IMR-90 (cell line): ENCODE results near the gene AGAP1. TPM values are rescaled to one million over a fixed set of nuclear protein-coding genes. Genes with fewer than 3 reads are reported as not detected.

Experiments
- ATAC-seq: fragments of 200-7000 bp; cut with Tn5 transposase; 2 replicates; pipeline ENCODE4 v1.9.1; 2020; ENCODE audit warnings: low read depth, mild to moderate bottlenecking, moderate library complexity
- BruUV-seq: library from RNA; stranded (reverse); fragments of 400-500 nt; replicated peaks from 2 replicates; lab custom pipeline; 2021; lab: Mats Ljungman, UMichigan
- CTCF ChIA-PET: fragments of 300-600 bp; formaldehyde crosslinking; extraction: SDS; loops from one replicate; lab custom pipeline; 2021; ENCODE audit warnings: antibody characterized with exemption; lab: Yijun Ruan, JAX
- POLR2A ChIA-PET: fragments of 300-600 bp; sonication (Branson Sonifier 250); formaldehyde crosslinking; loops from one replicate; lab custom pipeline; 2022; ENCODE audit warnings: antibody characterized with exemption; ENCODE audit not compliant: unreplicated experiment; lab: Charles Lee
- DNase-seq: peaks from one replicate; pipeline ENCODE4 v3.0.0; 2013
- H2AFZ ChIP-seq: replicated peaks from 2 replicates; pipeline ENCODE3; 2013; ENCODE audit warnings: low read length, mild to moderate bottlenecking; ENCODE audit not compliant: poor library complexity
- H2AK5ac ChIP-seq: 2 replicates; pipeline ENCODE4 v1.6.1; 2013; ENCODE audit warnings: low read depth, low read length, inconsistent platforms
- H2AK9ac ChIP-seq: replicated peaks from 2 replicates; pipeline ENCODE3; 2013; ENCODE audit warnings: mild to moderate bottlenecking, low read depth, low read length, moderate library complexity; ENCODE audit not compliant: poor library complexity
- H2BK120ac ChIP-seq: 2 replicates; pipeline ENCODE4 v1.6.1; 2013; ENCODE audit warnings: low read depth, low read length, inconsistent platforms
- H2BK15ac ChIP-seq: 3 replicates; pipeline ENCODE4 v1.6.1; 2013; ENCODE audit warnings: low read depth, low read length, inconsistent platforms
- H2BK20ac ChIP-seq: 2 replicates; pipeline ENCODE4 v1.6.1; 2013; ENCODE audit warnings: low read depth, mild to moderate bottlenecking, inconsistent platforms, low read length, moderate library complexity
- H2BK5ac ChIP-seq: 2 replicates; pipeline ENCODE4 v1.6.1; 2013; ENCODE audit warnings: mild to moderate bottlenecking, low read depth, low read length, inconsistent platforms; ENCODE audit not compliant: poor library complexity, severe bottlenecking
- H3K14ac ChIP-seq: replicated peaks from 2 replicates; pipeline ENCODE4 v1.6.1; 2013; ENCODE audit warnings: low read depth, low read length, inconsistent platforms
- H3K18ac ChIP-seq: 2 replicates; pipeline ENCODE4 v1.6.1; 2013; ENCODE audit warnings: low read depth, low read length, control low read depth
- H3K23ac ChIP-seq: 2 replicates; pipeline ENCODE4 v1.6.1; 2013; ENCODE audit warnings: low read depth, low read length, inconsistent platforms
- H3K27ac ChIP-seq: 2 replicates; pipeline ENCODE4 v1.5.1; 2013; ENCODE audit warnings: mild to moderate bottlenecking, control low read depth, low read length; ENCODE audit not compliant: insufficient read depth
- H3K27me3 ChIP-seq: 2 replicates; pipeline ENCODE4 v1.6.1; 2013; ENCODE audit warnings: low read length; ENCODE audit not compliant: control insufficient read depth, insufficient read depth
- H3K36me3 ChIP-seq: 2 replicates; pipeline ENCODE4 v1.6.1; 2013; ENCODE audit warnings: low read length, mixed read lengths; ENCODE audit not compliant: control insufficient read depth, insufficient read depth
- H3K4ac ChIP-seq: 2 replicates; pipeline ENCODE4 v1.6.1; 2013; ENCODE audit warnings: low read depth, low read length, inconsistent platforms
- H3K4me1 ChIP-seq: 2 replicates; pipeline ENCODE4 v1.6.1; 2013; ENCODE audit warnings: low read length, mixed read lengths; ENCODE audit not compliant: control insufficient read depth, insufficient read depth
- H3K4me2 ChIP-seq: 2 replicates; pipeline ENCODE4 v1.6.1; 2013; ENCODE audit warnings: low read depth, mild to moderate bottlenecking, control low read depth, low read length, moderate library complexity
- H3K4me3 ChIP-seq: 2 replicates; pipeline ENCODE4 v1.5.1; 2013; ENCODE audit warnings: low read depth, mild to moderate bottlenecking, control low read depth, low read length, moderate library complexity; ENCODE audit not compliant: insufficient read depth
- H3K56ac ChIP-seq: 2 replicates; pipeline ENCODE4 v1.6.1; 2013; ENCODE audit warnings: low read length, inconsistent platforms; ENCODE audit not compliant: insufficient read depth; ENCODE audit errors: extremely low read depth
- H3K79me1 ChIP-seq, 2 experiments: 2 replicates each; pipeline ENCODE4 v1.6.1; 2013; ENCODE audit warnings: low read length in 2 of 2, inconsistent platforms in 1 of 2, low read depth in 1 of 2
- H3K9ac ChIP-seq: 2 replicates; pipeline ENCODE4 v1.6.1; 2013; ENCODE audit warnings: low read depth, low read length, control low read depth
- H3K9me1 ChIP-seq: 2 replicates; pipeline ENCODE4 v1.6.1; 2013; ENCODE audit warnings: low read length, inconsistent platforms; ENCODE audit not compliant: insufficient read depth
- H3K9me3 ChIP-seq: 2 replicates; pipeline ENCODE4 v1.6.1; 2013; ENCODE audit warnings: low read length; ENCODE audit not compliant: control insufficient read depth, insufficient read depth
- H4K20me1 ChIP-seq: 2 replicates; pipeline ENCODE4 v1.6.1; 2013; ENCODE audit warnings: low read length, inconsistent platforms; ENCODE audit not compliant: insufficient read depth
- H4K5ac ChIP-seq: 2 replicates; pipeline ENCODE4 v1.6.1; 2013; ENCODE audit warnings: mild to moderate bottlenecking, low read depth, low read length, control low read depth
- H4K8ac ChIP-seq, 2 experiments: 2 replicates each; pipeline ENCODE4 v1.6.1; 2013; ENCODE audit warnings: low read depth in 2 of 2, low read length in 2 of 2, control low read depth in 1 of 2, inconsistent platforms in 1 of 2
- H4K91ac ChIP-seq: 2 replicates; pipeline ENCODE4 v1.6.1; 2013; ENCODE audit warnings: low read depth, low read length, inconsistent platforms; ENCODE audit not compliant: insufficient read depth
- BHLHE40 ChIP-seq: fragments of 150-350 bp; IDR thresholded peaks from 2 replicates; pipeline ENCODE4 v1.6.1; 2016; ENCODE audit warnings: mild to moderate bottlenecking, low read depth, low read length
- CHD1 ChIP-seq: IDR thresholded peaks from 2 replicates; pipeline ENCODE4 v1.6.1; 2012; ENCODE audit warnings: low read depth, low read length, improper control_type of control experiment
- FOS ChIP-seq: fragments of 150-350 bp; IDR thresholded peaks from 2 replicates; pipeline ENCODE4 v1.6.1; 2016; ENCODE audit warnings: low read depth, low read length
- MXI1 ChIP-seq: IDR thresholded peaks from 2 replicates; pipeline ENCODE4 v1.6.1; 2012; ENCODE audit warnings: low read depth, mild to moderate bottlenecking, low read length, moderate library complexity, borderline replicate concordance
- POLR2A ChIP-seq: IDR thresholded peaks from 2 replicates; pipeline ENCODE4 v1.6.1; 2012; ENCODE audit warnings: mild to moderate bottlenecking, low read depth, low read length
- RAD21 ChIP-seq: IDR thresholded peaks from 2 replicates; pipeline ENCODE4 v1.6.1; 2012; ENCODE audit warnings: low read length, improper control_type of control experiment
- RFX5 ChIP-seq: IDR thresholded peaks from 2 replicates; pipeline ENCODE4 v1.8.0; 2012; ENCODE audit warnings: low read depth, mild to moderate bottlenecking, low read length, moderate library complexity
- SMC3 ChIP-seq: fragments of 150-350 bp; IDR thresholded peaks from 2 replicates; pipeline ENCODE4 v1.6.1; 2016; ENCODE audit warnings: low read depth, mild to moderate bottlenecking, antibody characterized with exemption, low read length, moderate library complexity
- WGBS, 2 experiments: methylation state at CpG; one replicate each; pipeline versions ENCODE4 v1.1.5 to v1.1.7; 2013; ENCODE audit warnings: missing lambda C conversion rate in 2 of 2; ENCODE audit not compliant: insufficient read length in 1 of 2; ENCODE audit errors: extremely low coverage in 2 of 2; 5-methylcytosine and 5-hydroxymethylcytosine counted together
- dilution Hi-C: fragments of 300-500 bp; cut with HindIII; formaldehyde crosslinking; loops from one replicate; pipeline ENCODE4 v1.14.3; 2018; ENCODE audit warnings: low sequenced_read_pairs; ENCODE audit not compliant: unreplicated experiment
- in situ Hi-C: fragments of 300-500 bp; cut with MboI; formaldehyde crosslinking; loops from 3 replicates; pipeline ENCODE4 v1.14.3; 2019; ENCODE audit warnings: low sequenced_read_pairs, inconsistent platforms, mixed read lengths
- intact Hi-C: fragments of 100-400 bp; cut with micrococcal nuclease; formaldehyde crosslinking; loops from 2 replicates; pipeline ENCODE4 v1.10.0; 2022
- polyA plus RNA-seq, 3 experiments: library from polyadenylated mRNA; depleted of rRNA; stranded (reverse); fragments of >200 nt; gene quantifications; 2 replicates each; pipeline ENCODE4 v1.2.3, GENCODE V29; 2012; ENCODE audit warnings: low replicate concordance in 1 of 3
- total RNA-seq: library from RNA; depleted of rRNA; stranded (reverse); fragments of >200 nt; gene quantifications from 2 replicates; pipeline ENCODE4 v1.2.3, GENCODE V29; 2012
- TF ChIP-seq, protein P1 (sequence below): fragments of 150-350 bp; IDR thresholded peaks from 2 replicates; pipeline ENCODE4 v1.6.1; 2017; ENCODE audit warnings: mild to moderate bottlenecking, antibody characterized with exemption, low read length, low read depth
- TF ChIP-seq, protein P2 (sequence below): fragments of 150-350 bp; IDR thresholded peaks from 2 replicates; pipeline ENCODE4 v1.6.1; 2016; ENCODE audit warnings: low read depth, mild to moderate bottlenecking, low read length, moderate library complexity, borderline replicate concordance

Gene AGAP1
- total and polyA plus RNA-seq, 2 of the 4 experiments (the other 2 are of a cell fraction) = 15.1 to 16.4 TPM

DNA sequence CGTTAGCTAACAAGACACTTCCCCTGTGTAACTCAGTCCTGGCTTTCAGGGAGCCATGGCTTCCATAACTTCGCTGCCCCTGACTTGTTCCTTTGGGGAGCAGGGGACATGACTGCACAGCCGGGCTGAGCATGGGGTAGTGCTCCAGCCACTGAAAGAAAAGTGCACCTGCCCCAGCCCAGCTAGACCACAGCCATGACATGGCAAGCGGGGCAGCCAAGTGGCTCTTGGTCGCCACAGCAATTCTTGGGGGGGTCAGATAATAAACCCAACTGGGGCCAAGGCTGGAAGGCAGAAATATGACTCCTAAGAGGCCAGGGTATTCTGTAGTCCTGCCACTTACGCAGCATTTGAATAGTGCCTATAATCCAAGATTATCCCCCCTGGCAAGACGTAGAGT is 385.3 kb downstream of the AGAP1 start:
- POLR2A ChIA-PET = no interaction called here
- Histone ChIP-seq H3K27me3 (no peaks in the 10 kb centered on the region), H2BK15ac (no peak overlapping the region), H2BK20ac (no peak overlapping the region), H4K8ac (no peak overlapping the region), H3K9me3 (no peaks in the 10 kb centered on the region), H2BK120ac (no peak overlapping the region), H3K14ac (no peak overlapping the region), H3K79me1 (peaks cover 0 to 4% of the 10 kb centered on the region in 2 experiments; a peak in 1 of 4 replicates), H2AFZ (no peak overlapping the region), H3K9ac (no peak overlapping the region), H3K9me1 (0 out of 2 replicates have a peak, but pooled peaks cover 5% of the 10 kb centered on the region), H2BK5ac (no peak overlapping the region), H3K4me1 (peaks cover 4% of the 10 kb centered on the region; the same call in 1 of the 2 replicates), H3K4me3 (no peak overlapping the region), H3K4ac (no peak overlapping the region), H2AK9ac (no peak overlapping the region), H4K5ac (no peak overlapping the region), H3K36me3 (no peaks in the 10 kb centered on the region; the same call in 1 of the 2 replicates), H4K91ac (no peak overlapping the region), H3K56ac (no peak overlapping the region), H3K4me2 (no peak overlapping the region), H3K23ac (no peak overlapping the region), H3K18ac (no peak overlapping the region), H4K20me1 (no peaks in the 10 kb centered on the region), H2AK5ac (no peak overlapping the region), H3K27ac (no peak overlapping the region)
- 97% methylated on average over 3 of the region's 7 CpGs; no CpG with 5 or more reads in 1 of the 2 experiments for WGBS, 2 experiments
- DNase-seq = no peak
- in situ Hi-C loops (no loop called here), dilution Hi-C loops (no loop called here), intact Hi-C loops (no loop called here)
- no peak for TF ChIP-seq BHLHE40
- TF ChIP-seq, protein P1, sequence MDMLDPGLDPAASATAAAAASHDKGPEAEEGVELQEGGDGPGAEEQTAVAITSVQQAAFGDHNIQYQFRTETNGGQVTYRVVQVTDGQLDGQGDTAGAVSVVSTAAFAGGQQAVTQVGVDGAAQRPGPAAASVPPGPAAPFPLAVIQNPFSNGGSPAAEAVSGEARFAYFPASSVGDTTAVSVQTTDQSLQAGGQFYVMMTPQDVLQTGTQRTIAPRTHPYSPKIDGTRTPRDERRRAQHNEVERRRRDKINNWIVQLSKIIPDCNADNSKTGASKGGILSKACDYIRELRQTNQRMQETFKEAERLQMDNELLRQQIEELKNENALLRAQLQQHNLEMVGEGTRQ = no peak
- no peak for TF ChIP-seq CHD1
- no peak for TF ChIP-seq RFX5
- no peak for TF ChIP-seq FOS
- TF ChIP-seq POLR2A = no peak
- no peak for TF ChIP-seq RAD21
- TF ChIP-seq SMC3 = no peak
- TF ChIP-seq MXI1 = no peak
- TF ChIP-seq, protein P2, sequence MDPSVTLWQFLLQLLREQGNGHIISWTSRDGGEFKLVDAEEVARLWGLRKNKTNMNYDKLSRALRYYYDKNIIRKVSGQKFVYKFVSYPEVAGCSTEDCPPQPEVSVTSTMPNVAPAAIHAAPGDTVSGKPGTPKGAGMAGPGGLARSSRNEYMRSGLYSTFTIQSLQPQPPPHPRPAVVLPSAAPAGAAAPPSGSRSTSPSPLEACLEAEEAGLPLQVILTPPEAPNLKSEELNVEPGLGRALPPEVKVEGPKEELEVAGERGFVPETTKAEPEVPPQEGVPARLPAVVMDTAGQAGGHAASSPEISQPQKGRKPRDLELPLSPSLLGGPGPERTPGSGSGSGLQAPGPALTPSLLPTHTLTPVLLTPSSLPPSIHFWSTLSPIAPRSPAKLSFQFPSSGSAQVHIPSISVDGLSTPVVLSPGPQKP = no peak
- CTCF ChIA-PET = no interaction called here
- BruUV-seq = no TSS peak
- ATAC-seq = no peak
